ENCODE measurements around the gene TNFRSF12A. TPM values are rescaled to one million over a fixed set of nuclear protein-coding genes. Genes with fewer than 3 reads are reported as not detected.
A peak's percentile ranks its signal among the peaks of the same experiment; 100 is the strongest.

TNFRSF12A gene
- total RNA-seq, 1 donor from 2014 or later, result 14.3 TPM

- Histone ChIP-seq H4K20me1 (ENCODE audit: low read depth) (no peaks in the 10 kb centered on the region), H3F3A (ENCODE audit: low read depth) (no peaks in the 10 kb centered on the region), H3K9me3 (ENCODE audit: low read depth) (no peaks in the 10 kb centered on the region), H3K4me2 (no peak overlapping the region), H2AFZ (replicated peaks) (no peak overlapping the region), H3K9ac (no peak overlapping the region), H3K27ac (no peak overlapping the region), H3K4me3 (no peak overlapping the region), H3K79me2 (ENCODE audit: low read depth) (no peaks in the 10 kb centered on the region), H3K27me3 (no peaks in the 10 kb centered on the region), H3K36me3 (no peaks in the 10 kb centered on the region), H3K4me1 (peaks cover 4% of the 10 kb centered on the region)
- H3K27me3 Mint-ChIP-seq (ENCODE audit: insufficient read depth, low read depth), result peaks cover 2% of the 10 kb centered on the region
- DNase-seq (ENCODE audit: low spot score), result no peak
- no peak overlapping the region for H3K4me3 Mint-ChIP-seq
- no peak overlapping the region for H3K27ac Mint-ChIP-seq
- no peaks in the 10 kb centered on the region for H3K9me3 Mint-ChIP-seq
- no peaks in the 10 kb centered on the region for H3K36me3 Mint-ChIP-seq
- H3K4me1 Mint-ChIP-seq, result no peaks in the 10 kb centered on the region
- no peak for TF ChIP-seq EZH2 (IDR thresholded peaks at IDR 0.05)
- no peak for TF ChIP-seq EZH2phosphoT487 (IDR thresholded peaks at IDR 0.05)
- no peak for TF ChIP-seq CTCF (IDR thresholded peaks at IDR 0.05)
Observed at GRCh38 chr16:2992383-2993081, 27.6 kb upstream of the TNFRSF12A start.

DNA sequence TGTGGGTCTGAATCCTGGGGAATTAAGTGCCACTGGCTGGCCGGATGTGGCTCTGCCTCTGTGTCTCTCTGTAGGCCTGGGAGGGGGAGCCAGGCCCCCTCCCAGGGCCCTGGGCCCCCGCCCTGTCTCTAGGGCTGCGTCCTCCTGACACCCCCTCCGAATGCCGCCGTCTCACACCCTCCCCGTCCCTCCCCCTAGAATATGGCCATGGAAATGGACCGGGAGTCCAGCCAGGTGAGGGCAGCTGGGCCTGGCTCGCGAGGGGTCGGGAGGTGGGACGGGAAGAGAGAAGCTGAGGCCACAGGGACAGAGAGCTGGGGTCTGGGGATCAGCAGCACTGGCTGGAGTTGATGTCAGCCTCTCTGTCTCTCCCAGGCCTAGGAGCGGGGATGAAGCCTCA lies 23.9 kb upstream of the TNFRSF12A start:
- Histone ChIP-seq H4K20me1 (ENCODE audit: low read depth) (no peaks in the 10 kb centered on the region), H3K4me2 (no peak overlapping the region), H3F3A (ENCODE audit: low read depth) (no peaks in the 10 kb centered on the region), H3K4me3 (no peak overlapping the region), H3K4me1 (no peaks in the 10 kb centered on the region), H3K9ac (no peak overlapping the region), H3K79me2 (ENCODE audit: low read depth) (no peaks in the 10 kb centered on the region), H3K27me3 (no peaks in the 10 kb centered on the region), H3K9me3 (ENCODE audit: low read depth) (no peaks in the 10 kb centered on the region), H3K27ac (no peak overlapping the region), H3K36me3 (no peaks in the 10 kb centered on the region), H2AFZ (replicated peaks) (no peak overlapping the region)
- TF ChIP-seq EZH2phosphoT487 (IDR thresholded peaks at IDR 0.05), result no peak
- TF ChIP-seq EZH2 (IDR thresholded peaks at IDR 0.05), result no peak
- no peak for TF ChIP-seq CTCF (IDR thresholded peaks at IDR 0.05)
- Mint-ChIP-seq H3K9me3 (no peaks in the 10 kb centered on the region), H3K4me1 (no peaks in the 10 kb centered on the region), H3K27ac (no peak overlapping the region), H3K36me3 (no peaks in the 10 kb centered on the region), H3K27me3 (ENCODE audit: insufficient read depth, low read depth) (peaks cover 2% of the 10 kb centered on the region), H3K4me3 (no peak overlapping the region)
- DNase-seq (ENCODE audit: low spot score), result no peak

DNA sequence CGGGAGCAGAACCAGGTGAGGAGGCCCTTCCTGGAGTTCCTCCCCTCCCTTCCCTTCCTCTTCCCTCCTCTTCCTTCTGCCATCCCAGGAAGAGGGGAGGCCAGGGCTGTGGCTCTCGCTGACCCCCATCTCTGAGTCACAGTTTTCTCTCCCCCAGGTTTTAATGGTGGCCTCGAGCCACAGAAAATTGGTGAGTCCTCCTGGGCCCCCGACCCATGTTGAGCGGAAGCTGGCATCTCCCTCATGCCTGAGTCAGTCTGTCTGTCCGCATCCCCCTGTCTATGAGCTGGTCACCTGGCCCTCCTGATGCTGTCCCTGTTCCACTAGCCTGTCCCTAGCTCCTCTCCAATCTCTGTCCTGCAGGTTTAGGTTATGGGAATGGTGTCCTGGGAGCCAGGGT lies 20.2 kb upstream of the TNFRSF12A start:
- H3K27me3 ChIP-seq, result peaks cover 4% of the 10 kb centered on the region
- no peaks in the 10 kb centered on the region for H3K79me2 ChIP-seq (ENCODE audit: low read depth)
- Mint-ChIP-seq H3K4me1 (peaks cover 2% of the 10 kb centered on the region), H3K9me3 (peaks cover 2% of the 10 kb centered on the region), H3K27ac (no peak overlapping the region), H3K27me3 (ENCODE audit: insufficient read depth, low read depth) (peaks cover 8% of the 10 kb centered on the region), H3K36me3 (no peaks in the 10 kb centered on the region), H3K4me3 (peak overlapping the region; percentile 13)
- H3K4me3 ChIP-seq, result no peak overlapping the region
- H3F3A ChIP-seq (ENCODE audit: low read depth), result peaks cover 3% of the 10 kb centered on the region
- peaks cover 3% of the 10 kb centered on the region for H4K20me1 ChIP-seq (ENCODE audit: low read depth)
- H3K4me1 ChIP-seq, result no peaks in the 10 kb centered on the region
- H3K4me2 ChIP-seq, result no peak overlapping the region
- H3K9ac ChIP-seq, result no peak overlapping the region
- no peaks in the 10 kb centered on the region for H3K9me3 ChIP-seq (ENCODE audit: low read depth)
- no peak overlapping the region for H2AFZ ChIP-seq (replicated peaks)
- no peaks in the 10 kb centered on the region for H3K36me3 ChIP-seq
- no peak for DNase-seq (ENCODE audit: low spot score)
- TF ChIP-seq EZH2 (IDR thresholded peaks at IDR 0.05) (no peak), EZH2phosphoT487 (IDR thresholded peaks at IDR 0.05) (no peak), CTCF (IDR thresholded peaks at IDR 0.05) (no peak)
- no peak overlapping the region for H3K27ac ChIP-seq
